Stimulated activated memory B cell treated with anti-CD40 and anti-IgM and Interleukin-4, amounts not matched to agents 10 μg/mL and 1 μg/mL and 100 μg/mL, for 72 hours (primary cell): ENCODE data around the gene ZBTB7C.

Experiments
- ATAC-seq: fragments of 150-1000 bp; cut with Tn5 transposase; 2 replicates; pipeline ENCODE4 v1.10.0; 2021
- H3K27ac Mint-ChIP-seq: one replicate; pipeline ENCODE4 v1.8.0; 2022; ENCODE audit warnings: mild to moderate bottlenecking, mixed read lengths
- H3K27me3 Mint-ChIP-seq: one replicate; pipeline ENCODE4 v1.8.0; 2022; ENCODE audit warnings: mixed read lengths
- H3K36me3 Mint-ChIP-seq: one replicate; pipeline ENCODE4 v1.8.0; 2022; ENCODE audit warnings: mixed read lengths
- H3K4me1 Mint-ChIP-seq: one replicate; pipeline ENCODE4 v1.8.0; 2022; ENCODE audit warnings: mixed read lengths
- H3K4me3 Mint-ChIP-seq: one replicate; pipeline ENCODE4 v1.8.0; 2022; ENCODE audit warnings: mild to moderate bottlenecking, moderate library complexity, mixed read lengths
- H3K9me3 Mint-ChIP-seq: one replicate; pipeline ENCODE4 v1.8.0; 2022; ENCODE audit warnings: mixed read lengths

The ZBTB7C gene

GRCh38 chr18:48161191-48161910 lies 247.8 kb downstream of the ZBTB7C start:
- Mint-ChIP-seq H3K27me3 (peaks cover 59% of the 10 kb centered on the region), H3K4me1 (no peaks in the 10 kb centered on the region), H3K4me3 (peak overlapping the region; percentile 69), H3K9me3 (no peaks in the 10 kb centered on the region), H3K36me3 (no peaks in the 10 kb centered on the region), H3K27ac (no peak overlapping the region)
- ATAC-seq, result peak; percentile 84

- Mint-ChIP-seq H3K27me3 (peaks cover 66% of the 10 kb centered on the region), H3K27ac (no peak overlapping the region), H3K4me1 (no peaks in the 10 kb centered on the region), H3K9me3 (no peaks in the 10 kb centered on the region), H3K4me3 (peak overlapping the region; percentile 24), H3K36me3 (no peaks in the 10 kb centered on the region)
- ATAC-seq, result no peak
Observed at GRCh38 chr18:48160622-48161021, 248.6 kb downstream of the ZBTB7C start.

DNA sequence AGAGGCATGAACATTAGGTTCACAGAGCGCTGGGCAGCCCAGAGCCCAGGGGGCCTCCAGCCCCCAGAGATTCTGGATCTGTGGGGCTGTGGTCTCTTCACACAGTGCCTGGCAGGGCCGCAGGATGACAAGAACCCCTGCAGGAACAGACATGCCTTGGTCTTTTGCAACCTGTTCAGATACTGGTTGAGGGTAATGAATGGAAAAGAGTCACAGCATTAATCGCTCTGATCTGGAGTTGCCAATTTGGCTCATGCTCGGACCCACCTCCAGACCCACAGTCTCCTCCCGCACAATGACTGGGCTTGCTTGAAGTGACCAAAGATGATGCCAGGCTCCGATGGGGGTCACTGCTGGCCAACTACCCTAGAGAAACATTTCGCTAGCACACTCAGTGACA lies 249.4 kb downstream of the ZBTB7C start:
- Mint-ChIP-seq H3K4me1 (no peaks in the 10 kb centered on the region), H3K9me3 (no peaks in the 10 kb centered on the region), H3K27ac (no peak overlapping the region), H3K36me3 (no peaks in the 10 kb centered on the region), H3K4me3 (no peak overlapping the region), H3K27me3 (peaks cover 68% of the 10 kb centered on the region)
- no peak for ATAC-seq

DNA sequence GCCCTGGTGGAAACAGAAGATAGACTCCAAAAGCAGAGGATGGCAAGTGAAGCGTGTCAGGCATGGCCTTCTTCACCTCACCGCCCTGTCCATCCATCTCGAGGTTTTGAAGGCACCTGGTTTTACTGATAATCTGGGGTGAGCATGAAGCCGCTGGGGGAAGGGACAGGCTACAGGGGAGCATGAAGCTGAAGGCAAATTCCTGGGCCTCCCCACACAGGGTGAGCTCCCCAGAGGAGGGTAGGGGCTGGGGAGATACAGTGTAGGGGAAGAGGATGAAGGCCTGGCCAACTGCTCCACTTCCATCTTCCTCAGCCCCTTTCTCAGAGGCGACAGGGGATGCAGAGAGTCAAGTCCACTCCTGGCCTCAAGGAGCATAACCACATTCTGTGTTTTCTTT lies 250.5 kb downstream of the ZBTB7C start:
- H3K27ac Mint-ChIP-seq, result no peak overlapping the region
- H3K4me3 Mint-ChIP-seq, result no peak overlapping the region
- no peaks in the 10 kb centered on the region for H3K36me3 Mint-ChIP-seq
- no peaks in the 10 kb centered on the region for H3K9me3 Mint-ChIP-seq
- ATAC-seq, result no peak
- H3K27me3 Mint-ChIP-seq, result peaks cover 68% of the 10 kb centered on the region
- no peaks in the 10 kb centered on the region for H3K4me1 Mint-ChIP-seq

GRCh38 chr18:48157956-48158355 lies 251.2 kb downstream of the ZBTB7C start:
- no peak overlapping the region for H3K4me3 Mint-ChIP-seq
- H3K4me1 Mint-ChIP-seq, result no peaks in the 10 kb centered on the region
- no peak overlapping the region for H3K27ac Mint-ChIP-seq
- H3K36me3 Mint-ChIP-seq, result no peaks in the 10 kb centered on the region
- ATAC-seq, result no peak
- peaks cover 64% of the 10 kb centered on the region for H3K27me3 Mint-ChIP-seq
- H3K9me3 Mint-ChIP-seq, result no peaks in the 10 kb centered on the region

GRCh38 chr18:48155856-48156255 lies 253.3 kb downstream of the ZBTB7C start:
- H3K27ac Mint-ChIP-seq, result no peak overlapping the region
- H3K36me3 Mint-ChIP-seq, result no peaks in the 10 kb centered on the region
- no peaks in the 10 kb centered on the region for H3K4me1 Mint-ChIP-seq
- H3K9me3 Mint-ChIP-seq, result no peaks in the 10 kb centered on the region
- no peak for ATAC-seq
- peaks cover 52% of the 10 kb centered on the region for H3K27me3 Mint-ChIP-seq
- no peak overlapping the region for H3K4me3 Mint-ChIP-seq

- no peak overlapping the region for H3K4me3 Mint-ChIP-seq
- H3K27ac Mint-ChIP-seq, result no peak overlapping the region
- no peaks in the 10 kb centered on the region for H3K9me3 Mint-ChIP-seq
- H3K27me3 Mint-ChIP-seq, result peaks cover 42% of the 10 kb centered on the region
- ATAC-seq, result no peak
- H3K36me3 Mint-ChIP-seq, result no peaks in the 10 kb centered on the region
- no peaks in the 10 kb centered on the region for H3K4me1 Mint-ChIP-seq
Observed at GRCh38 chr18:48154828-48155227, 254.4 kb downstream of the ZBTB7C start.

DNA sequence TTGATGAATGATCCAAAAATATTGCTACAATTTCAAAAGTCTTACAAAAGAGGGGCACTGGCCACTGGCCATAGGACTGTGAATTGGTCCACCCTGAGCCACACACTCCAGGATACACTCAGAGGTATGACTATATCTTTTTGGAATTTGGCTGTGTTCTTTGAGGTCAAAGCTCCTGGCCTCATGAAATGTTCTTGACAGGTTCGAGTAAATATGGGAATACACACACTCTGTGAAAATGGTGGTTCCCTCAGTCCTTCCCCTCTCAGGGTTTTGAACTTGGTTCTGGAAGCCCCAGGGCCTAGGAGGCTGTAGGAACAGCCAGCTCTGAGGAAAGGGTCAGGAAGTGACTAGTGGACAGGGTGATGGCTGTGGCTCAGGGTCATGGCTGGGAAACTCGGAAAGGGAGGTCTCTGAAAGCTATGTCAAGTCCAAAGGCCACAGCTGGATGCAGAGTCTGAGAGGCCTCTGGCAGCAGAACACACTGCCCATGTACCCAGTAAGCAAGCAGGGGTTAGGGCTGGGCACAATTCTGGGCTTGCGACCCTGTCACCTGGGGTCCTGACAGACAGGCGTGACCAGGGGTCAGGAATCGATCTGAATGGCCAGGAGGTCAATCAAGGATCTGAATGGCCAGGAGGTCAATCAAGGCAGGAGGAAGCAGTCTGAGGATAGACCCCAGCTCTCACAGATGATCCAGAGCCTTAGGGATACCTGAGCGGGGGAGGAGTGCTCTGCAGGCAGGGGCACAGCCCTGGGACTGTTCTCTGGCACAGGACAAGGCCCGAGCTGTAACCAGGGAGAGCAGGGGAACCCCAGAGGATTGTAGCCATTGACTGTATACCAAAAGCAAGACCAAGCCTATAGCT lies 255.3 kb downstream of the ZBTB7C start:
- no peaks in the 10 kb centered on the region for H3K36me3 Mint-ChIP-seq
- no peak for ATAC-seq
- no peaks in the 10 kb centered on the region for H3K9me3 Mint-ChIP-seq
- no peaks in the 10 kb centered on the region for H3K4me1 Mint-ChIP-seq
- H3K27ac Mint-ChIP-seq, result no peak overlapping the region
- H3K27me3 Mint-ChIP-seq, result peaks cover 34% of the 10 kb centered on the region
- no peak overlapping the region for H3K4me3 Mint-ChIP-seq

DNA sequence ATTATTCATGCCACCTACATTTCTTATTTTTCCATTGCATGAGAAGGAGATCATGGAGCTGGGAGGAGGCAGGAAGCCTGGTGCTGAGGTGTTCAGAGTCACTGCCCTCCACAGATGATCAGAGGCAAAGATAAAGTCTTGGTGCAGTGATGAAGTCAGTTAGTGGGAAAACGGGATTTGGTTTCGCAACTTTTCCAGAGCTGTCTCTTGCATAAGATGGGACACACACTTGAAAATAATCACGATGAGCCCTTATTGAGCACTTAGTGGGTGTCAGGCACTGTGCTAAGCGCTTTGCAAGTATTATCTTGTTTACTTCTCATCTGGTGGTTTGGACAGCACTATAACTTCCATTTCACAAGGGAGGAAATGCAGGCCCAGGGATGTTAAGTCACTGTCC lies 256.6 kb downstream of the ZBTB7C start:
- Mint-ChIP-seq H3K4me3 (no peak overlapping the region), H3K27ac (no peak overlapping the region), H3K36me3 (no peaks in the 10 kb centered on the region), H3K4me1 (no peaks in the 10 kb centered on the region), H3K9me3 (no peaks in the 10 kb centered on the region), H3K27me3 (peaks cover 21% of the 10 kb centered on the region)
- ATAC-seq, result no peak

- Mint-ChIP-seq H3K27me3 (peaks cover 11% of the 10 kb centered on the region), H3K4me3 (no peak overlapping the region), H3K9me3 (no peaks in the 10 kb centered on the region), H3K36me3 (no peaks in the 10 kb centered on the region), H3K4me1 (no peaks in the 10 kb centered on the region), H3K27ac (no peak overlapping the region)
- no peak for ATAC-seq
Observed at GRCh38 chr18:48151421-48152065, 257.6 kb downstream of the ZBTB7C start.

- Mint-ChIP-seq H3K4me3 (no peak overlapping the region), H3K27me3 (no peaks in the 10 kb centered on the region), H3K4me1 (no peaks in the 10 kb centered on the region), H3K9me3 (no peaks in the 10 kb centered on the region), H3K36me3 (no peaks in the 10 kb centered on the region), H3K27ac (no peak overlapping the region)
- no peak for ATAC-seq
Observed at GRCh38 chr18:48149020-48149685, 260.0 kb downstream of the ZBTB7C start.

DNA sequence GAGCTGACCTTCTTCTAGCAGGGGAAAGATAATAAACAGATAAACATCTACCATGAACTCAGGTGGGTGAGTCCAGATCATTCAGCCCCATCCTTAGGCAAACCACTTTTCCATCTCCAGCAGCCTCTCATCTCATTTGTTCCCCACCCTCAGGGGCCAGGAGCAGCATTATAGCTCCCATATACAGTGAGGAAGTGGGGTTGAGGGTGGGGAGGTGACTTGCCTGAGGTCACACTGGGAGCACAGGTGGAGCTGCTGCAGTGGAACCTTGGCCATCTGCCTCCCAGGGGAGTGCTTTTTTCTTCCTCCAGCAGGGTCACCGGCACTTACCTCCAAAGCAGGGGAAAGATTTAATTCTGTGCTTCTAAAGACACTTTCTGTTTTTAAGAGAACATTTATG lies 266.2 kb downstream of the ZBTB7C start:
- Mint-ChIP-seq H3K9me3 (no peaks in the 10 kb centered on the region), H3K4me1 (no peaks in the 10 kb centered on the region), H3K27ac (no peak overlapping the region), H3K36me3 (no peaks in the 10 kb centered on the region), H3K27me3 (peaks cover 27% of the 10 kb centered on the region), H3K4me3 (no peak overlapping the region)
- ATAC-seq, result no peak

GRCh38 chr18:48142353-48142752 lies 266.8 kb downstream of the ZBTB7C start:
- Mint-ChIP-seq H3K36me3 (no peaks in the 10 kb centered on the region), H3K9me3 (no peaks in the 10 kb centered on the region), H3K4me1 (no peaks in the 10 kb centered on the region), H3K27ac (no peak overlapping the region), H3K27me3 (peaks cover 34% of the 10 kb centered on the region), H3K4me3 (no peak overlapping the region)
- ATAC-seq, result peak; percentile 28

GRCh38 chr18:48140731-48141130 lies 268.5 kb downstream of the ZBTB7C start:
- no peaks in the 10 kb centered on the region for H3K9me3 Mint-ChIP-seq
- no peak overlapping the region for H3K4me3 Mint-ChIP-seq
- peaks cover 39% of the 10 kb centered on the region for H3K27me3 Mint-ChIP-seq
- H3K36me3 Mint-ChIP-seq, result no peaks in the 10 kb centered on the region
- no peak overlapping the region for H3K27ac Mint-ChIP-seq
- no peaks in the 10 kb centered on the region for H3K4me1 Mint-ChIP-seq
- no peak for ATAC-seq
